HG02943 (cell line): ENCODE measurements around the gene PSMB1.
"Not testable (repeated sequence)": the region's sequence is repeated elsewhere in the genome, so short reads cannot be mapped to it uniquely, and the experiment has no call there.

ENCODE experiments used
- ATAC-seq: cut with Tn5 transposase; IDR thresholded peaks from one replicate; pipeline ENCODE4 v1.9.1; 2021; ENCODE audit warnings: mild to moderate bottlenecking, low read depth, moderate library complexity; ENCODE audit not compliant: unreplicated experiment

Gene PSMB1

DNA sequence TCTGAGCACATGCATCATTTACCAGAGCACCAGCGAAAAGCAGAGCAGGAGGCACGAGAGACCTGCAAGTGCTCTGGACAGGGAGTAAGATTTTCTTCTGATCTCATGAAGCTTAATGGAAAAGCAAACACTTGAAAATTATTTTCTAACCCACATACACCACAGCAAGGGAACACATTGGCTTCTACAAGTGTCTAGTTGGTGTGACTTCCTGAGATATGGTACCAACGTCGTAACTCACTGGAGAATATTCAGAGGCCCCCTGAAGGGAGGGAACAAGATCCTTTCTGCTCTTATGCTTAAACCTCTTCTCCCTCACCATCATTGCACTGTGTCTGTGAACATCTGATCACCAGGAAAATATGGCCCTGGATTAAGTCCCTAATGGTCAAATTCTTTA is 48.6 kb downstream of the PSMB1 start:
- ATAC-seq, result no peak

DNA sequence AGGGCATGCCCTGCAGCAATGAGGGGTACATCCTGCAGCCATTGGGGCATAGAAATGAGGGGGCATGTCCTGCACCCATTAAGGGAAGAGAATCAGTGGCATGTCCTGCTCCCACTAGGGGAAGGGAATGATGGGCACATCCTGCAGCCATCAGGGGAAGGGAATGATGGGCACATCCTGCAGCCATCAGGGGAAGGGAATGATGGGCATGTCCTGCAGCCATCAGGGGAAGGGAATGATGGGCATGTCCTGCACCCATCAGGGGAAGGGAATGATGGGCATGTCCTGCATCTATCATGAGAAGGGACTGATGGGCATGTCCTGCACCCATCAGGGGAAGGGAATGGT is 49.7 kb downstream of the PSMB1 start:
- no peak for ATAC-seq

DNA sequence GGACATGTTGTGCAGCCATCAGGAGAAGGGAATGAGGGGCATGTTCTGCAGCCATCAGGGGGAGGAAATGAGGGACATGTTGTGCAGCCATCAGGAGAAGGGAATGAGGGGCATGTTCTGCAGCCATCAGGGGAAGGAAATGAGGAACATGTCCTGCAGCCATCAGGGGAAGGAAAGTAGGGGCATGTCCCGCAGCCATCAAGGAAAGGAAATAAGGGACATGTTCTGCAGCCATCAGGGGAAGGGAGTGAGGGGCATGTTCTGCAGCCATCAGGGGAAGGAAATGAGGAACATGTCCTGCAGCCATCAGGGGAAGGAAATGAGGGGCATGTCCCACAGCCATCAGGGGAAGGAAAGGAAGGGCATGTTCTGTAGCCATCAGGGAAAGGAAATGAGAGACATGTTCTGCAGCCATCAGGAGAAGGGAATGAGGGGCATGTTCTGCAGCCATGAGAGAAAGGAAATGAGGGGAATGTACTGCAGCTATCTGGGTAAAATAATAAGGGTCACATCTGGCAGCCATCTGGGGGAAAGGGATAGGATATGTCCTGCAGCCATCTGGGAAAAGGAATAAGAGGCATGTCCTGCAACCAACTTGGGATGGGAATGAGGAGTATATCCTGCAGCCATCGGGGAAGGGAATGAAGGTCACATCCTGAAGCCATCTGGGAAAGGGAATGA is 50.2 kb downstream of the PSMB1 start:
- ATAC-seq, result not testable (repeated sequence)

DNA sequence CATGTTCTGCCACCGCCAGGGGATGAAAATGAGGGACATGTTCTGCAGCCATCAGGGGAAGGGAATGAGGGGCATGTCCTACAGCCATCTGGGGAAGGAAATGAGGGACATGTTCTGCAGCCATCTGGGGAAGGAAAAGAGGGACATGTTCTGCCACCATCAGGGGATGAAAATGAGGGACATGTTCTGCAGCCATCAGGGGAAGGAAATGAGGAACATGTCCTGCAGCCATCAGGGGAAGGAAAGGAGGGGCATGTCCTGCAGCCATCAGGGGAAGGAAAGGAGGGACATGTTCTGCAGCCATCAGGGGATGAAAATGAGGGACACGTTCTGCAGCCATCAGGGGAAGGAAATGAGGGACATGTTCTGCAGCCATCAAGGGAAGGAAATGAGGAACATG is 50.8 kb downstream of the PSMB1 start:
- ATAC-seq, result not testable (repeated sequence)

DNA sequence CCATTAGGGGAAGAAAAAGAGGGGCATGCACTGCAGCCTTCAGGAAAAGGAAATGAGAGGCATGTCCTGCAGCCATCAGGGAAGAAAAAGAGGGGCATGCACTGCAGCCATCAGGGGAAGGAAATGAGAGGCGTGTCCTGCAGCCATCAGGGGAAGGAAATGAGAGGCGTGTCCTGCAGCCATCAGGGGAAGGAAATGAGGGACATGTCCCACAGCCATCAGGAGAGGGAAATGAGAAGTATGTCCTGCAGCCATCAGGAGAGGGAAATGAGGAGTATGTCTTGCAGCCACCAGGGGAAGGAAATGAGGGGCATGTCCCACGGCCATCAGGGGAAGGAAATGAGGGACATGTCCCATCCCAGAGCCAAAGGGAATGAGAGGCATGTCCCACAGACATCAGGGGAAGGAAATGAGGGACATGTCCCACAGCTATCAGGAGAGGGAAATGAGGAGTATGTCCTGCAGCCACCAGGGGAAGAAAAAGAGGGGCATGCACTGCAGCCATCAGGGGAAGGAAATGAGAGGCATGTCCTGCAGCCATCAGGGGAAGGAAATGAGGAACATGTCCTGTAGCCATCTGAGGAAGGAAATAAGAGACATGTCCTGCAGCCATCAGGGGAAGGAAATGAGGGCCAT is 52.0 kb downstream of the PSMB1 start:
- ATAC-seq, result no peak

DNA sequence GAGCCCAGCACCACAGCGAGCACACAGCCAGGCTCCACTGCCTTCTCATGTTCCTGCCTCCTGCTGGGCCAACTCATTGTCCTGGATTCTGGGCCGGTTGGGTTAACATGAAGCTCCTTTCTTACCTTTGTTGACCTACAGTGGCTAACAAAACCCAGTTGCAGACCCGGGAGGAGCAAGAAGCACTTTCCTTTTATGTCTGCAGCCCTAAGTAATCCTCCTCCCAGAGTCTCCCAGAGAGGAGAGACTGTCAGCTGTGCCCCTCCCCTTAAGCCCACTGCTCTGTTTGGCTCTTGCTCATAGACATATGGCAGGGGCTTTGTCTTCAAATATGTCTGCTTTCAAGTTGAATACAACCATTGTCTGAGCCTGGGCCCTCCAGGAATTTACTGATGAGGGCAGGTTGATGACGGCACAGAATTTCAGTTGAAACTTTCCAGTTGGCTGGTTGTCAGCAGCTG is 55.2 kb downstream of the PSMB1 start:
- ATAC-seq, result no peak

DNA sequence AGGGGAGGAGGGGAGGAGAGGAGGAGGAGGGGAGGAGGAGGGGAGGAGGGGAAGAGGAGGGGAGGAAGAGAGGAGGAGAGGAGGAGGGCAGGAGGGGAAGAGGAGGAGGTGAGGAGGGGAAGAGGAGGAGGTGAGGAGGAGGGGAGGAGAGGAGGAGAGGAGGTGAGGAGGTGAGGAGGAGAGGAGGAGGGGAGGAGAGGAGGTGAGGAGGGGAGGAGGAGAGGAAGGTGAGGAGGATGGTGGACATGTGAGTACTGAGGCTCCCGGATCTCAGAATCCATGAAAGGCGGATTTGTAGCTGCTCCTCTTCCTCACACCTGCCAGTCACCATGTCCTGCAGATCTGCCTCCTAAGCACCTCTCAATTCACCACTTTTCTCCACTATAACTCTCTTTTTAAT is 59.8 kb downstream of the PSMB1 start:
- no peak for ATAC-seq

DNA sequence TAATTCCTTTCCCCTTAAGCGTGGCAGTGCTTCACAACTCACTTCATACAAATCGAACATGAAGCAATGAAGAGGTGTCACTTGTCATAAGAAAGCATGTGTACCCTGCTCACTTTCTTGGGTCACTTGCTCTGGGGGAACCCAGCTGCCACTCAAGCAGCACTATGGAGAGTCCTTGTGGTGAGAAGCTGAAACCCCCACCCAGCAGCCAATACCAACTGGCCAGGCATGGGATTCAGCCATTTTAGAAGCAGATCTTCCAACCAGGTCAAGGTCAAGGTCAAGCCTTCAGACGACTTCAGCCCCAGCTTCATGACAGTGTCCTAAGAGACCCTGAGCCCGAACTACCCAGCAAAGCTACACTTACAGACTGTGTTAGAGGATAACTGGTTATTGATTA is 62.8 kb downstream of the PSMB1 start:
- ATAC-seq, result no peak

DNA sequence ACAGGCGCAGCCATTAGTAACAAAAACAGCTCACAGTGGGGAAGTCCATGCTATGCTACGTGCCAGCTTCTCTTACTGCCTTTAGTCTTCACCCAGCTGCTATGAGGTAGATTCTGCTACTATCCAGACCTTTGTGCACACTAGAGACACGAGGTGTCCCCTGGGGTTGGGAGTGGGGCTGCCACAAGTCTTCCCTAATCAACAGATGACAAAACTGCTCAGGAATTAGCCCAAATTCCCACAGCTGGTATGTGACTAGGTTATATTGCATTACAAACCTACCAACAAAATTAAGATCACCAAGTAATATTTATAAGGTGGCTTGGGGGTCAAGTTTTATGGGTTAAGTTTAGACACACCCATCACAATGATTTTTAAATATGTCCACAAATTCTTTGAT is 63.3 kb downstream of the PSMB1 start:
- ATAC-seq, result no peak

DNA sequence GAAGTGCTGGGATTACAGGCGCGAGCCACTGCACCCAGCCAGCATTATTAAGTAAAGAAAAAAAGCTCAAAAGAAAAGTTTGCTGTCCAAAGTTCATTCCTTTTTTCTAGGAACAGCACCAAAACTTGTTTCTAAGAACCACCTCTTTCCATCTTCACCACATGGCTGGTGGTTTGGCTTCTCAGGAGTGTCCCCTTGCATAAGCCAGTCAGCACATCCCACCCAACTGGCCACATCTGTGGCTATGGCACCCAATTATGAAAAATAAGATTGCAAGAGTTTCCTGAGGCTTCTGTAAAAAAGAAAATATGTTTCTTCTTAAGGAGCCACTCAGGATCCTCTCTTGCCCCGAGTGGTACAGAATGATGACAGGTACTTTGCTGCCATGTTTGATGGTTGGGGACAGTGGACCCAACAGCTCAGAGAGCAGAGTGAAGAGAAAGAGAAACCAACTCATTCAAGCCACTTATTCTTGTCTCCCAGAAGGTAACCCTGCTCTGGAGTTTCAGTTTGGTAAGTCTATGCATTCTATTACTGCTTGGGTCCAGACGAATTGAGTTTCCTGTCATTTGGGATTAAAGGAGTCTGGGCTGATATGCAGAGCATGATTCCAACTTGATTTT is 65.3 kb downstream of the PSMB1 start:
- ATAC-seq, result no peak

DNA sequence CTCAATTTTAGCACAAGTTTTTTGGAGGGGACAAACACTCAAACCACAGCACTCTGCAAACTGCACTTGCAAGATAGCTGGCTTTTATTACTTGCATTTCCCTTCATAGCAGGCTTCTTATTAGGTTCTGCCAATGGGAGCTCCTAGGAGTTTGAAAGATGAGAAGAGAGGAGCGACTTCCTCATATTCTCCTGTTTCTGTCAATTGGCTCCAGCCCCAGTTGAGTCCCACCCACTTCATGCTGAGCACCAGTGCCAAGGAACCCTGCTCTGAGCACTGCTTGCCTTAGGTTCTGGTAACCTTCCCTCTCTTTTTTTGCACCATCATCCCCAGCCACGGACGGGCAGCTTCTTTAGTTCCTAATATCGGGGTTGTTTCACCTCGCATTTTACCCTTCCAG is 67.9 kb downstream of the PSMB1 start:
- ATAC-seq, result no peak
